Small intestine (tissue), 7 donors: ENCODE results near the gene CYB561D1. TPM values are rescaled to one million over a fixed set of nuclear protein-coding genes. Genes with fewer than 3 reads are reported as not detected.
A peak's percentile ranks its signal among the peaks of the same experiment; 100 is the strongest.

Experiments
- DNase-seq, 2 donors: peaks; one replicate each; pipeline versions ENCODE4 v3.0.0 to v3.0.0-alpha.2; 2013
- FAIRE-seq: peaks from 2 replicates; lab custom pipeline; 2012; peaks lifted over from hg19 to GRCh38; lab: Jason Lieb, UNC
- H3K27ac ChIP-seq, 3 donors: one replicate each; pipeline ENCODE4 v1.5.1; 2013; ENCODE audit warnings: low read length in 2 of 3, mild to moderate bottlenecking in 2 of 3, control low read depth in 1 of 3, inconsistent platforms in 1 of 3, low read depth in 1 of 3, moderate library complexity in 1 of 3
- H3K27me3 ChIP-seq, 3 donors: one replicate each; pipeline ENCODE4 v1.6.1; 2013; ENCODE audit warnings: low read length in 3 of 3, inconsistent platforms in 1 of 3; ENCODE audit not compliant: control insufficient read depth in 3 of 3, insufficient read depth in 3 of 3
- H3K36me3 ChIP-seq, 3 donors: one replicate each; pipeline ENCODE4 v1.6.1; 2013; ENCODE audit warnings: low read length in 3 of 3, inconsistent platforms in 1 of 3, low read depth in 1 of 3, mild to moderate bottlenecking in 1 of 3, moderate library complexity in 1 of 3; ENCODE audit not compliant: control insufficient read depth in 3 of 3, insufficient read depth in 2 of 3
- H3K4me1 ChIP-seq, 3 donors: one replicate each; pipeline ENCODE4 v1.6.1; 2013; ENCODE audit warnings: low read length in 2 of 3, inconsistent platforms in 1 of 3, low read depth in 1 of 3, mild to moderate bottlenecking in 1 of 3, moderate library complexity in 1 of 3; ENCODE audit not compliant: control insufficient read depth in 3 of 3, insufficient read depth in 2 of 3
- H3K4me3 ChIP-seq, 3 donors: one replicate each; pipeline ENCODE4 v1.5.1; 2013; ENCODE audit warnings: low read length in 3 of 3, control low read depth in 1 of 3, inconsistent platforms in 1 of 3, low read depth in 1 of 3, mild to moderate bottlenecking in 1 of 3, moderate library complexity in 1 of 3
- H3K9me3 ChIP-seq, 2 donors: one replicate each; pipeline ENCODE4 v1.6.1; 2013; ENCODE audit warnings: low read depth in 1 of 2, low read length in 1 of 2; ENCODE audit not compliant: control insufficient read depth in 2 of 2, insufficient read depth in 1 of 2
- WGBS, 3 donors: extraction: QIAGEN DNeasy Blood & Tissue Kit; methylation state at CpG; one replicate each; pipeline ENCODE4 v1.1.7; 2013; 5-methylcytosine and 5-hydroxymethylcytosine counted together
- polyA plus RNA-seq, 4 donors: library from polyadenylated mRNA; stranded (reverse) in 3 of 4; unstranded in 1 of 4; fragments of 200-250 nt in 3 of 4; fragments of 120-200 nt in 1 of 4; gene quantifications; one replicate each; pipeline versions ENCODE4 v1.2.1 to v1.2.3, GENCODE V29; 2013
- donor health status: healthy with polysubstance abuse.
- donor health status: control.
- donor health status: control.
- donor health status: Bipolar disorder and iron deficiency.
- donor health status: healthy.

CYB561D1 gene
- polyA plus RNA-seq, 4 donors: 5.1 to 8.6 (median 7.2) TPM

DNA sequence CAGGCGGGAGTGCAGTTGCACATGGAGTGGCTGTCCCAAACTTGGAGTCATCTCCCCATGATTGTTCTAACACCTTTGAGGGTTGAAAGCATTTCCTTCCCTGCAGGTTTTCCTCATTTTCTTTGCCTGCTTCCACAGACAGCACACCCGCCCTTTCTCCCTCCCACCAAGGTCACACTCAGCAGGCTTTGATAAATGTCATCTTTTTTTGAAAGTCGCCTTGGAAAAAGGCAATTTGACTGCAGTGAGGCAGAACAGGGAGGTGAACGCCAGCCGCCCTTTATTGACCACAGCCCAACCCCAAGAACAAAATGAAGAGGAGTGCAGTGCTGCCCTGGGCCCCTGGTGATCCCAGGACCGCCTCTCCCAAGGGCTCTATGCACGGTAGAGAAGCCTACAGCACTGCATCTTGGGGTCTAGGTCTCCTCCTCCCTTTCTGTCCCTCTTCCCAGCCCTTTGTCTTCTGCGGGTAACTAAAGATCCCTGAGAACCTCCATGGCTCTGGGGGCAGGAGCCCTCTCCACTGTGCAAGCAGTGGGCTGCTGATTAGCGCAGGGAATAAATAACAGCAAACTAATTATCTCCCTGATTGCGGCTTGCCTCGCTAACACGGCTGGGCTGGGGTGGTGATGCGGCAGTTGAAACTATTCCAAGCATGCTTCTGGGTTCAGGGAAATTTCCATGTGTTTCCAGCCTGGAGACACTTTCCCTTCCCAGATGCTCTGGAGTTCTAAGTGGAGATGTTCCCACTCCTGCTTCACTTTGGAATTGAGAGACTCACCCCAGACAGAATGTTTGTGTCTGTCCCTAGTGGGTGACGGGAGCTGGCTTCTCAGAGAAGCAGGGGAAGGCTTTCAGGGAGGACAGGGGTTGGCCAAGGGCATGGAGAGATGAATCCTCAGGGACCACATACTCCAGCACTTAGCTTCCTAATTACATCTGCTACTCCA is 27.4 kb downstream of the CYB561D1 start:
- Histone ChIP-seq H3K27me3 (peaks cover 0 to 19% (median 0%) of the 10 kb centered on the region in 3 donors), H3K27ac (no peak overlapping the region), H3K4me1 (peaks cover 0 to 7% (median 2%) of the 10 kb centered on the region in 3 donors), H3K36me3 (no peaks in the 10 kb centered on the region), H3K9me3 (no peaks in the 10 kb centered on the region), H3K4me3 (no peak overlapping the region)
- WGBS, 3 donors: 70 to 83% (median 81%) methylated on average over 14 of the region's 14 CpGs
- DNase-seq: no peak
- FAIRE-seq: no peak

DNA sequence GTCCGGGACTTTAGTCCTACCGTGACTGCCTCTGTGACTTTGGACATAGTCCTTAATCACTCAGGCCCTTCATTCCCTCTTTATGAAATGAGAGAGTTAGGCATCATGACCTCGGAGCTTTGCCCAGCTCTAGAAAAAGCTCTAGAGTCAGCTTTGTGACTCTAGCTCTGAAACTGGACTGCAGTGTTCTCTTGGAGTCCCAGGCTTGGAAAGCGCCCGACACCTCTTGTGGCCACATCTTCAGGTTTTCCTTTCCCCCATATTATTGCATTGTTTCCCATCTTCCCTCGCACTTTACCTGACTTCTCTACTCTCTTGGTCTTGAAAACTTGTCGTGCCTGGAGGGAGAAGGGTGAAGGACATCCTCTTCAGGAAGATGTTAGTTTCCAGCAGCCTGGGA is 28.1 kb downstream of the CYB561D1 start:
- H3K27ac ChIP-seq: no peak overlapping the region
- no peaks in the 10 kb centered on the region for H3K9me3 ChIP-seq
- DNase-seq (no peak), FAIRE-seq (no peak)
- peaks cover 0 to 19% (median 0%) of the 10 kb centered on the region in 3 donors for H3K27me3 ChIP-seq
- no peak overlapping the region for H3K4me3 ChIP-seq
- 81 to 89% (median 85%) methylated on average over 7 of the region's 7 CpGs for WGBS, 3 donors
- H3K36me3 ChIP-seq: no peaks in the 10 kb centered on the region
- H3K4me1 ChIP-seq: peaks cover 0 to 3% (median 2%) of the 10 kb centered on the region in 3 donors

DNA sequence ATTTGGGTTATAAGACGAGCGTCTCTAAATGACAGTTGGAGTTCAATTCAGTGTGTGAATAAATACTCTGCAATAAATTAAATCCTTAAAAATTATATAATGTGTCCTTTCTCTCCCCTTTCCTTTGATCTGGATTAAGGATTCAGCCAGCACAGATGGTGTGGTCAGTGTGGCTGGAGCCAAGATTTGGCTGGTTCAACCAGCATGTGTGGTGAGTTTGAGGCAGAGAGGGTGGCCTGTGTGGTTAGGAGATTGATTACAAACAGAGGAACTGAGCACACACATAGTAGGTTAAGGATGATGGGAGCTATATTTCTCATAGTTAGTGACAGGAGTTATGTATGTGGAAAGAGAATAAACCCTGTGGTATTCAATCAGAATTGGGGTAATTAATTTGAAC is 29.8 kb downstream of the CYB561D1 start:
- no peaks in the 10 kb centered on the region for H3K4me1 ChIP-seq
- WGBS, 3 donors: 91 to 96% (median 96%) methylated on average over 2 of the region's 2 CpGs
- H3K27ac ChIP-seq: no peak overlapping the region
- no peaks in the 10 kb centered on the region for H3K36me3 ChIP-seq
- no peak overlapping the region for H3K4me3 ChIP-seq
- peaks cover 0 to 19% (median 0%) of the 10 kb centered on the region in 3 donors for H3K27me3 ChIP-seq
- no peaks in the 10 kb centered on the region for H3K9me3 ChIP-seq
- FAIRE-seq (no peak), DNase-seq (no peak)

DNA sequence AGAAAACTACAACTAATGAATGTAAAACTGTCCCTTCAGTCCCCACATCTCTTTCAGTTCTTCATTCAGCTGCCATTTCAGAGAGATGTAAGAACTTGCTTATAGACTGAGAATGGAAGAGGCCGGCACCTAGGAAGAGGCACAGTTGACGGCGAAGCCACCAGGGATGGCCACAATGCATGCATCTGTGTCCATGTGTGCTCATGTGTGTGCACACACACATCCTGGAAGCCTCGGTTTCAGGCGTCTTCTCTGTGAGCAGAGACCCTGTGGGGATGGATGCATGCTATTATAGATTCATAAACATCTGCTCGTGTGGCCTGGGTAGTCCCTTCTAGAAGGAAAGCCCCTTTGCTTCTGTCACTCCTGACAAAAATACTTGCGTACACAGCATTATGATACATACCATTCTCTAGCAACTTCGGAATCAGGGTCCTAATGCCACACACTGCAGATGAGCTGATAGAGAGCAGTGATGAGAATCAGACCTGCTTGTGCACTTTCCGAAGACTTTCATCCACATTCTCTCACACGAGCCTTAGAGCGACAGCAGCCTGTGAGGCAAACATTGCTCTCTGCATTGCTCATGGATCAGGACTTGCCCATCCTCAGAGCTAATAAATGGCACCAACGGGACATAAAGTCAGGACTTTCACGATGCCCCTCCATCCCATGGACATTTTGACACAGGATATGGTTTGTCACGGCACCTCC is 33.4 kb downstream of the CYB561D1 start:
- H3K9me3 ChIP-seq: no peaks in the 10 kb centered on the region
- no peak overlapping the region for H3K27ac ChIP-seq
- WGBS, 3 donors: 77 to 86% (median 81%) methylated on average over 14 of the region's 14 CpGs
- H3K36me3 ChIP-seq: no peaks in the 10 kb centered on the region
- H3K4me1 ChIP-seq: no peaks in the 10 kb centered on the region
- no peak for FAIRE-seq
- peaks cover 0 to 3% (median 0%) of the 10 kb centered on the region in 3 donors for H3K27me3 ChIP-seq
- no peak for DNase-seq
- H3K4me3 ChIP-seq: no peak overlapping the region

DNA sequence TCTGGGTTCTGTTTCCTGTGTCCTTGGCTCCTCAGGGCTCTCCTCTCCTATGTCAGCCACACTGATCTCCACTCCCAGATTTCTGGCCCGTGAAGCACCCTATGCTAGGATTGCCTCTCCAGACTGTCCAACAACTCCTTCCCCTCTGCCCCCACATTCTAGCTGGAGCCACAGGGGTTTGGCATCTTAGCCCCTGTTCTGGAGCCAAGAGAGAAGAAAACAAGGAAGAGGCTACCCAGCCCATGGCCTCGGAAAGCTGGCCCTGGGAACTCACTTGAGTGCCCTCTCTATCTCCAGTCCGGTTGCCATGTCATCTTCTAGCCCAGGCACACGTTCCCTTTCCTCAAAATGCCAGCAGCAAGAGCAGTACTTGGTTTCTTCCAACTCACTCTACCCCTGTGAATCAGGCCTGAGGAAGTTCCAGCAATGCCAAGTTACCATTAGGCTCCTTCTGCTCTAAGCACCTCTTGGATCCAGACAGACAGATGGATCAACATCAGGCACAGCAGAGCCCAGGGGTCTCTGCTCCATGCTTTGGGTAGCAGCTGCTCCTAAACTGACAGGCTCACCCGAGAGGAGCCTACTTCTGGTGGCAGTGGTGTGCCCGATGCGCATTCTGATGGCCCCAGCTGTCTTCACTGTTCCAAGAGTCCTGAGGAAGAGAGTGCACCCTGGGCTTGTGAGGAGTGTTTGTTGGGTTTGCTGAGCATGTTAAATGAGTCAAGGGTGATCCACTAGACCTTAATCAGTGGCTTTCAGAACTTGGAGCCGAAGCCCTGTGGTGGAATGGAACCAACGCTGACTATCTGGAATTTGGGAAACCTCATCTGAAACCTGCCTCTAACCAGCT is 34.2 kb downstream of the CYB561D1 start:
- Histone ChIP-seq H3K9me3 (no peaks in the 10 kb centered on the region), H3K36me3 (no peaks in the 10 kb centered on the region), H3K27me3 (no peaks in the 10 kb centered on the region), H3K4me3 (no peak overlapping the region), H3K27ac (no peak overlapping the region), H3K4me1 (peaks cover 0 to 5% (median 0%) of the 10 kb centered on the region in 3 donors)
- no peak for FAIRE-seq
- 85 to 88% (median 87%) methylated on average over 9 of the region's 9 CpGs for WGBS, 3 donors
- no peak for DNase-seq

DNA sequence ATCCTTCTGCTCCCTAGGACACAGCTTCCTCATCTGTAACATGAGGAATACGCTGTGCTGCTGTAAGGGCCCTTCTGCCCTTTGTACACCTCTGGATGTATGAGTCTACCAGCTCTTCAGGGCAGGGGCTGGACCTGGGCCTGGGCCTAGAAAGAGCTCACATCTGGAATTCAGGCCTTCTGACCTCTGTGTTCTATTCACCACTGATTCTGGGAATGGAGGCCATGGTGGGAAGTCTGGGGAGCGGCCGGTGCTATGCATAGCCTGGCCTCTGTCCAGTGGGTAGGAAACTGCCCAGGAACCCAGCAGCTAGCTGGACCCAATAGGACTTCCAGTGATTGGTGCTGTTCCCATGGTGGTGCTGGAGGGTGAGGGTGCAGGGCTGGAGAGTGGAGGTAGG is 34.8 kb downstream of the CYB561D1 start:
- H3K4me3 ChIP-seq: no peak overlapping the region
- no peak for FAIRE-seq
- DNase-seq: no peak
- H3K27ac ChIP-seq: no peak overlapping the region
- 87 to 90% (median 87%) methylated on average over 3 of the region's 3 CpGs for WGBS, 3 donors
- H3K9me3 ChIP-seq: no peaks in the 10 kb centered on the region
- H3K27me3 ChIP-seq: no peaks in the 10 kb centered on the region
- peaks cover 0 to 5% (median 0%) of the 10 kb centered on the region in 3 donors for H3K4me1 ChIP-seq
- no peaks in the 10 kb centered on the region for H3K36me3 ChIP-seq

DNA sequence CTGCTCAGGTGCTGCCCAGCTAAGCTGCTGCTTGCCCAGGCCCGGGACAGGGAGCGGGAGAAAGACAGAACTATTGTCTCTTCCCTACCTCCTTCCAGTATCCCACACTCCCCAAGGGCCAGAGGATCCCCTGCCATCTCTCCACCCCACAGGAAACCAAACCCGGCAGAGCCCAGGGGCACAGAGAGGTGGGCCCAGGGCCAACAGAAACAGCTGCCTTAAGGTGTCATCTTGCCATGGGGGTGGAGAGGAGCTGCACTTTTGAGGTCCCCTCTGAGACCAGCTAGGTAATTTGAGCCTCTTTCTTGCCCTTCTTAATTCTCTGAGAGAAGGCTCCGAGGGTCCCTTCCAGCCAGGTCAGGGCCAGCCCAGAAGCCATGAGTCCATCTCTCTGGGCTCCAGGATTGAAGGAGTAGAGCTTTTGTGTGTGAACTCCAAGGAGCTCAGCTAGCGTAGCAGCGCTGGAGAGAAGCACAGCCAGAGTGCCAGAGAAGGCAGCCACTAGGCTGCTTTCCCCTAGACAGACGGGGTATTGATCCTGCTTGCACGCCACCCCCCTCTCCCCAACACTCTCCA is 36.1 kb downstream of the CYB561D1 start:
- no peak overlapping the region for H3K4me3 ChIP-seq
- H3K4me1 ChIP-seq: peaks cover 0 to 5% (median 0%) of the 10 kb centered on the region in 3 donors
- whole genome bisulfite sequencing, 3 donors: 69 to 82% (median 77%) methylated on average over 8 of the region's 8 CpGs
- peak overlapping the region in 2 of 3 donors; percentile 4 to 5 for H3K27ac ChIP-seq
- FAIRE-seq: no peak
- H3K27me3 ChIP-seq: no peaks in the 10 kb centered on the region
- H3K9me3 ChIP-seq: no peaks in the 10 kb centered on the region
- DNase-seq: no peak
- H3K36me3 ChIP-seq: no peaks in the 10 kb centered on the region
